ENCODE data around the gene SCEL.

SCEL gene

GRCh38 chr13:77529501-77529840 lies 6.0 kb upstream of the SCEL start:
- FAIRE-seq, result no peak
- no peak for DNase-seq (ENCODE audit: insufficient read length, low spot score)
- no peak for TF ChIP-seq POLR2A (IDR thresholded peaks at IDR 0.05; ENCODE audit: low read depth, low read length)

GRCh38 chr13:77530875-77531274 lies 4.6 kb upstream of the SCEL start:
- DNase-seq (ENCODE audit: insufficient read length, low spot score), result no peak
- TF ChIP-seq POLR2A (IDR thresholded peaks at IDR 0.05; ENCODE audit: low read depth, low read length), result no peak
- no peak for FAIRE-seq

- TF ChIP-seq POLR2A (IDR thresholded peaks at IDR 0.05; ENCODE audit: low read depth, low read length), result no peak
- DNase-seq (ENCODE audit: insufficient read length, low spot score) (no peak), FAIRE-seq (no peak)
Observed at GRCh38 chr13:77532983-77533382, 2.5 kb upstream of the SCEL start.

- DNase-seq (ENCODE audit: insufficient read length, low spot score) (no peak), FAIRE-seq (no peak)
- TF ChIP-seq POLR2A (IDR thresholded peaks at IDR 0.05; ENCODE audit: low read depth, low read length), result no peak
Observed at GRCh38 chr13:77533875-77534788, 1.4 kb upstream of the SCEL start.

GRCh38 chr13:77536358-77536757 lies 852 bp downstream of the SCEL start:
- TF ChIP-seq POLR2A (IDR thresholded peaks at IDR 0.05; ENCODE audit: low read depth, low read length), result no peak

GRCh38 chr13:77537289-77537919 lies 1.9 kb downstream of the SCEL start:
- DNase-seq (ENCODE audit: insufficient read length, low spot score) (no peak), FAIRE-seq (no peak)
- TF ChIP-seq POLR2A (IDR thresholded peaks at IDR 0.05; ENCODE audit: low read depth, low read length), result no peak

More at GRCh38 chr13:77536358-77536757, 852 bp downstream of the SCEL start:
- FAIRE-seq, result no peak
- DNase-seq (ENCODE audit: insufficient read length, low spot score), result no peak

GRCh38 chr13:77543711-77544110 lies 8.2 kb downstream of the SCEL start:
- TF ChIP-seq POLR2A (IDR thresholded peaks at IDR 0.05; ENCODE audit: low read depth, low read length), result no peak

GRCh38 chr13:77544355-77544754 lies 8.8 kb downstream of the SCEL start:
- FAIRE-seq (no peak), DNase-seq (ENCODE audit: insufficient read length, low spot score) (no peak)
- TF ChIP-seq POLR2A (IDR thresholded peaks at IDR 0.05; ENCODE audit: low read depth, low read length), result no peak

More at GRCh38 chr13:77543711-77544110, 8.2 kb downstream of the SCEL start:
- FAIRE-seq, result no peak
- no peak for DNase-seq (ENCODE audit: insufficient read length, low spot score)

GRCh38 chr13:77544758-77545338 lies 9.3 kb downstream of the SCEL start:
- no peak for TF ChIP-seq POLR2A (IDR thresholded peaks at IDR 0.05; ENCODE audit: low read depth, low read length)
- no peak for DNase-seq (ENCODE audit: insufficient read length, low spot score)
- FAIRE-seq, result no peak

- FAIRE-seq (no peak), DNase-seq (ENCODE audit: insufficient read length, low spot score) (no peak)
- TF ChIP-seq POLR2A (IDR thresholded peaks at IDR 0.05; ENCODE audit: low read depth, low read length), result no peak
Observed at GRCh38 chr13:77545626-77546412, 10.3 kb downstream of the SCEL start.

GRCh38 chr13:77548095-77548494 lies 12.6 kb downstream of the SCEL start:
- no peak for TF ChIP-seq POLR2A (IDR thresholded peaks at IDR 0.05; ENCODE audit: low read depth, low read length)
- DNase-seq (ENCODE audit: insufficient read length, low spot score) (no peak), FAIRE-seq (no peak)

- no peak for DNase-seq (ENCODE audit: insufficient read length, low spot score)
- no peak for TF ChIP-seq POLR2A (IDR thresholded peaks at IDR 0.05; ENCODE audit: low read depth, low read length)
- FAIRE-seq, result no peak
Observed at GRCh38 chr13:77548594-77548993, 13.1 kb downstream of the SCEL start.

- no peak for TF ChIP-seq POLR2A (IDR thresholded peaks at IDR 0.05; ENCODE audit: low read depth, low read length)
- DNase-seq (ENCODE audit: insufficient read length, low spot score), result no peak
- no peak for FAIRE-seq
Observed at GRCh38 chr13:77554069-77554468, 18.6 kb downstream of the SCEL start.

- DNase-seq (ENCODE audit: insufficient read length, low spot score), result no peak
- TF ChIP-seq POLR2A (IDR thresholded peaks at IDR 0.05; ENCODE audit: low read depth, low read length), result no peak
- FAIRE-seq, result no peak
Observed at GRCh38 chr13:77555246-77555645, 19.7 kb downstream of the SCEL start.

All from H54 (cell line).